GM10266 (cell line): ENCODE data around the gene DPPA2.

Source experiments
- DNase-seq: peaks from one replicate; pipeline ENCODE4 v3.0.0; 2012; ENCODE audit errors: extremely low spot score
- TF ChIP-seq, protein P1 (sequence below): IDR thresholded peaks from 2 replicates; pipeline ENCODE4 v1.5.1; 2012; ENCODE audit warnings: mild to moderate bottlenecking, low read depth; ENCODE audit not compliant: control insufficient read depth, insufficient read depth; ENCODE audit errors: missing control alignments

The DPPA2 gene

DNA sequence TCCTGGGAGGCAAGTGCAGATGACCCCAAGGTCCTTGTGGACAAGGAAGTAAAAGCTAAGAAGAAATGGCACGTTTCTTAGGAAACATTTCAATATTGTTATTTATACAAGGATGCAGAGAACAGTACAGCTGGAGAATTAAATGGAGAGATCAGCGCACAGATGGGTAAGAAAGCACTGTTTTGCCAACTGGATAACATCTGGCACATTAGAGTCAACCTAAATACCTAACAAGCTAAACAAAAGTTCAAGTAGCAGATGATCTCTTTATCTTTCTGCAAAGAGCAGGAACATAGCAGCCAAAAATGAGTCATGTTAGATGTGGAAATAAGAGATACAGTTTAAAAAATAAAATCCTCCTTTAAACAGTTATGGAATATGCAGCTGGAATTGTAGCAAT is 36.7 kb upstream of the DPPA2 start:
- TF ChIP-seq, protein P1, sequence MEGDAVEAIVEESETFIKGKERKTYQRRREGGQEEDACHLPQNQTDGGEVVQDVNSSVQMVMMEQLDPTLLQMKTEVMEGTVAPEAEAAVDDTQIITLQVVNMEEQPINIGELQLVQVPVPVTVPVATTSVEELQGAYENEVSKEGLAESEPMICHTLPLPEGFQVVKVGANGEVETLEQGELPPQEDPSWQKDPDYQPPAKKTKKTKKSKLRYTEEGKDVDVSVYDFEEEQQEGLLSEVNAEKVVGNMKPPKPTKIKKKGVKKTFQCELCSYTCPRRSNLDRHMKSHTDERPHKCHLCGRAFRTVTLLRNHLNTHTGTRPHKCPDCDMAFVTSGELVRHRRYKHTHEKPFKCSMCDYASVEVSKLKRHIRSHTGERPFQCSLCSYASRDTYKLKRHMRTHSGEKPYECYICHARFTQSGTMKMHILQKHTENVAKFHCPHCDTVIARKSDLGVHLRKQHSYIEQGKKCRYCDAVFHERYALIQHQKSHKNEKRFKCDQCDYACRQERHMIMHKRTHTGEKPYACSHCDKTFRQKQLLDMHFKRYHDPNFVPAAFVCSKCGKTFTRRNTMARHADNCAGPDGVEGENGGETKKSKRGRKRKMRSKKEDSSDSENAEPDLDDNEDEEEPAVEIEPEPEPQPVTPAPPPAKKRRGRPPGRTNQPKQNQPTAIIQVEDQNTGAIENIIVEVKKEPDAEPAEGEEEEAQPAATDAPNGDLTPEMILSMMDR = no peak
- DNase-seq = no peak

DNA sequence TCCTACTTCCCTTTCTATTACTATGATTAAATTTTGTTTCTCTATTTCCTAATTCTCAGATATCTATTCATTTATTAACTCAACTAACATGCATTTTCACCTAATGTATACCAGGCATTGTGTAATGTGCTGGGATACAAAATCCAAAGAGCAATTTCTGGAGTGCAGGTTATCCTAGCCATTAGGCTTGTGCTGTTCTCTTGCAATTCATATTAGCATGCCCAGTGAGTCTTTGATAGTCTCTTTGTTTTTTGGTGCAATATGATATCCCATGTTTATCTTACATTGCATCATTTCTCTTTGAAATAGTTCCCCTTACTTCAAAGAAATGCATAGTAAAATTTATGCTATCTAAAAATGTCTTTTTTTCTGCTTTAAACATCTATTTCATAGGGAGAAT is 34.9 kb upstream of the DPPA2 start:
- TF ChIP-seq, protein P1 = no peak
- DNase-seq = no peak

DNA sequence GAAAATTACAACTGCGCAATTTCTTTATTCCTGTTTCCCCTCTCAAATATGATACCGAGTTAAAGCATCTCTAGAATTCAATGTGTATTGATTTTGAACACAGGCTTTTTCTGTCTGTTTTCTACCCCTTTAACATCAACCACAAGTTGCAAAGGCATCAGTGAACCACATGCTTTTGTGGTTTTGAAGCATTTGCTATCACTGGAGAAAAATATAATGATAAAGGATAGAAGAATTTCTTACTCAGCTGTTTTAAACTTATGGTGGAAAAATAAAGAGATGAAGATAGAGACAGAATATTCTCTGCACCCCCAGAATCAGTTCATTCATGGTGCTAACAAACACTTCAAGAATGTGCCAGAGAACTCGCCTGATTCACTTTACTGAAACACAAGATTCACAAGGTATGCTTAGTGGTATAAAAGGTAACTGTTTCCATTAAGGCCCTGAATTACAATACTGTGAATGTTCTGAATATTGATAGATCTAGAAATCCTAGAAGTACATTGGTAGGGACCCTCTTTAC is 30.5 kb upstream of the DPPA2 start:
- no peak for DNase-seq
- TF ChIP-seq, protein P1 = no peak

DNA sequence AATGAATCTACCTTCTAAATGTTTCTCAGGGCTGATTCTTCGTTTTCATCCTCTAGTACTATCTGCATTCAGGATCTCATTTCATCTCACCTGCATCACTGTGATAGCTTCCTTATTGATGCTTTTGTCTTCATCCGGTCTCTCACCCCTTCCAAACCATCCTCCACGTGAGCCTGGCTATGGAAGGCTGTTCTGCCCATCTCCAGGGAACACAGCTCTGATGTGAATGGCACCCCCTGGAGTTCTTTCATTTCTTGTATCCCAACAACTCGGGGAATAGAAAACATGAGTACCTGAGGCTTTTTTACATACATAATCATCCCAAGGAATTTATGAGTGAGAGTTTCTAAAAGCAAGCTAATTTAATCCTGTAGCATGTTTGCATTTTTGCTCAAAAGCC is 29.8 kb upstream of the DPPA2 start:
- TF ChIP-seq, protein P1 = no peak

DNA sequence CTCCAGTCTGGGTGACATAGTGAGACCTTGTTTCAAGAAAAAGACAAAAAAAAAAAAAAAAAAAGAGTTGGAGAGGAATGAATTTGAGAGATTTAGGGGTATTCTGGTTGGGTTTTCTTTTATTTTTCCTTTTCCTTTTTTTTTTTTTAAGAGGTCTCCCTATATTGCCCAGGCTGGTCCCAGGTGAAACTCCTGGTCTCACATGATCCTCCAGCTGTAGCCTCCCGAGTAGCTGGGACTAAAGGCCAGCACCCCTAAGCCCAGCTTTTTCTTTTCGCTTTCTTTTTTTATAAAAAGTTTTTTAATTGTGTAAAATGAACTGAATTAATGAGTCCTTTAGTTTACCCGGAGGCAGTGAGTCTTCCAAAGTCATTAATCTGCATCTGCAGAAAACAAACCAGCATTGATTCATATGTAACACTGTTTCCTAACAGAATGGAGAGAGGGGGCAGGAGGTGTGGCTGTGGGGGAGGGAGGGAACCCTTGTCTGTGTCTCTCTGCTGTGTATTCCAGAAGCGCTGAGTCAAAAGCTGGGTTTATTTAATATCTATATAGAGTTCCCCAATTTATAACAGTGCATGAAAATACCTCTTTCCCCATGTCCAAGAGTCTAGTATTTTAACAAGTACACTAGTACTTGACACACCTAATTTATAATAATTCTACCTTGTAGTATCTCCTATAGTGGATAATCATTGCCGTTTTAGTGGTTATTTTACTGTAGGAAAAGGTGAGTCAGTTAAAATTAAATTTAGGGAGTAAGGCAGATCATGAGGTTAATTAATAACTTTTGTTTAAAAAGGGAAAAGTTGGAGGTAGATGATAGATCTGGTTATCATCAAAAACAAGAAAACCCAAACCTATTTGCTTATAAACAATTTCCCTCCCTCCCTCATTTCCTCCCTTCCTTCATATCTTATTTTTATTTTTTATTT is 23.7 kb upstream of the DPPA2 start:
- no peak for DNase-seq
- TF ChIP-seq, protein P1 = no peak

More for the DNA sequence above, 29.8 kb upstream of the DPPA2 start:
- no peak for DNase-seq

DNA sequence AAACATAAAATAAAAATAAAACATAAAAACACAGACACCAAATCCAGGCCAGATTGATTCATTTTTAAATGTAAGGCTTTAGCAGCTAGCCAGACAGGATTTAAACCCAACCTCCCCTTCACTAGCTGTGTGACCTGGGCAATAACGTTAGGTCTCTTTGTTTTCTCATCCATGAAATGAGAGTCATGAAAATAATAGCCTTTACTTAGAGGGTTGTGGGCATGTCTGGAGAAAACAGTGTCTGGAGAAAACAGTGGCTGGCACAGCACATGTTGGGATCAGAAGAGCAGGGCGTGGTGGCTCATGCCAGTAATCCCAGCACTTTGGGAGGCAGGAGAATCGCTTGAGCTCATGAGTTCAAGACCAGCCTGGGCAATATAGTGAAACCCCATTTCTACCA is 22.9 kb upstream of the DPPA2 start:
- TF ChIP-seq, protein P1 = no peak

DNA sequence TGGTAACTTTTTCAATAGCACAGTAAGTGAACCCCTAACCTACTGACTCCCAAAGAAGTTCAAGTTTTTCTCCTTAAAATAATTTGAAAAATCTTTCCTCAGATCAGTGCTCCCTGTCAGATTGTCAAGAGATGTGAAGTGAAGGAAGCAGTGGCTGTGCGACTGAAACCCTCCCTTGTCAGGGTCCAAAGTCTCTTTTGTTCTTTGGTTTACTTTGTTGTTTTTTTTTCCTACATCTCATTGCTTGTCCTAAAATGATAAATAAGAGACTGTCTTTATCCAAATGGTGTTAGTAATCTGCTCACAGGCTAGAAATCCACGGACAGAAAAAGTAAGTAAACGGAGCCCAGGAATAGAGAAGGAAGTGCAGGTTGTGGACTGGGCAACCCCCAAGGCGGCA is 22.0 kb upstream of the DPPA2 start:
- no peak for DNase-seq
- TF ChIP-seq, protein P1 = no peak

More for the DNA sequence above, 22.9 kb upstream of the DPPA2 start:
- DNase-seq = no peak
